Glomerular visceral epithelial cell (primary cell): ENCODE results near the gene CEACAM5.
"Not testable (repeated sequence)": the region's sequence is repeated elsewhere in the genome, so short reads cannot be mapped to it uniquely, and the experiment has no call there.

Source experiments
- DNase-seq: peaks from one replicate; pipeline ENCODE4 v3.0.0-alpha.2; 2016; ENCODE audit errors: extremely low spot score

The CEACAM5 gene

DNA sequence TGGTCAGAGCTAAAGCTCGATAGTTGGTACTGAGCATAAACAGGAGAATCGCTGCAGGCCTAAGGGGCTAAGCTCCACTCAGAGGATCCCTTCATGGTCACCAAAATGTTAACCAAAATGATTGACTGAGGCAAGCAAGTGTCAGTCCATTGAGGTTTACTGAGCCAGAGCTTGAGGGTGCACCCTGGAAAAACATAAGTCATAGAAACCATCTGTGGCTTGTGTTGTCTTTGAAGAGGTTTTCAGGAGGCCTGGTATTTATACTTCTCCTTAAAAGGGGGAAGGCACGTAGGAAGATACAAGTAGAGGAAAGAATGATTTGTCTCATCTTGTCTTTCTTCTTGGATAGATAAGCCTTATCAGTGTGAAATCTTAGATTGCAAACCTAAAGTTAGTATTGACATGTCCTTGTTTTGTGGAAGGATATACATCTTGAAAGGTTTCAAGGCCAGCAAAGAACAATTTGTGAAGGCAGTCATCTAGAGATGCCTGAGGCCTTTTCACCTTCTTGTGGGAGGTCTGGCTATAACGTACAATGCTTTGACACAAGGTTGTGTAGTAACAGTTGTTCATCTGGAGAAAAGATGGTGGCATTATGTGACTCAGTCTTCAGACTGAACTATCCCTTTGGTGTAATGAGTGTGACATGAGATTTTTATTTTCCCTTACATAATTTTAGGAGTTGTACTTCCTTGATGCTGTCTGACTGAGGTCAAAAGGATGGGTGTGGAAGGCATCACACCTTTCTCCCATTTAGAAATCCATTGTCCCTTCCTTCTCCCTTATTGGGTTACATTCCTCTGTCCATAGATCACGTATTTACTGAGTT lies 32.2 kb downstream of the CEACAM5 start:
- no peak for DNase-seq

DNA sequence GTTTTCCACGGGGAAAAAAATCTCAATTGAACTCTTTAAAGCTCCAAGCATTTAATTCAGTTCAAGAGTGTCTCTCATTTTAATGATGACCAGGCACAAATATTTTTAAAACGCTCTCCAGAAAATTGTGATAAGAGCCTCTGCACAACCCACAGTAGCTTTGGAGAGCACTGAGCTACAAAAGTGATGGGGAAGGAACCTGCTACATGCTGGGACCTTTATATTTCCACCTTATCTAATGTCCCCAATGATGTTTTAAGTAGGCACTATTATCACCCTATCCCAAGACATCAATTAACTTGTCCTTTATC lies 32.8 kb downstream of the CEACAM5 start:
- DNase-seq = no peak

DNA sequence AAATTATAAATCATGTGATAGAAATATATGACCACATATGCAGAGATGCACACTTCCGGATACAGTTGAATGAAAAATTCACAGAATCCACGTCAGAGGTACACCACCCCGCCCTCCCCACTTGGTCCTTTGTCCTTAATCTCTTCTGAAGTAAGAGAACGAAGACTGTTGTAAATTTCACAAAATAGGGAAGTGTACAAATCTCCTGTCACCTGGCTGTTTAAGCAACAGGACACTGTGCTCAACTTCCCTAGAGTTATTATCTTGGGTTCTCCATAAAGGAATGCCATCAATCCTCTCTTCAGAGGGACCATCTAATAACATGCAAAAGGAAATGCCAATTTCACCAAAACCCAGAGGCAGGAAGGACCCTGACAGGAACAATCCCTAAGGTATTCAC lies 36.4 kb downstream of the CEACAM5 start:
- DNase-seq = no peak

DNA sequence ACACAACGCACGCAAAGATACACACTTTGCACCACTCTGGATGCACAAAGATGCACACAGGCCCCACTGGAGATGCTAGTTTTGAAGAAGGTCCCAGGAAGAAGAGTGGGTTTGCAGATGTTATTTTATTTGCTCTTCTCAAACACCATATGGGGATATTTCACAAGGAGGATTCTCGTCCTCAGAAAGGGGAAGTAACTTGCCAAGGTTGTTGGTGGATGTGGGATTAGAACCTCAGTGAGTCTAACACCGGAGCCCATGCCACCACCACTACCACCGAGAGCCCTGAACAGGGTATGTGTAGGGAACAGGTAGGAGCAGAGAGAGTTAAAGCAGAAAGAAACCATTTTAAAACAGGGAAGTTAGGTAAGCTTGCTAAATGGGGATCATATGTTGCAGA lies 37.3 kb downstream of the CEACAM5 start:
- DNase-seq = no peak

DNA sequence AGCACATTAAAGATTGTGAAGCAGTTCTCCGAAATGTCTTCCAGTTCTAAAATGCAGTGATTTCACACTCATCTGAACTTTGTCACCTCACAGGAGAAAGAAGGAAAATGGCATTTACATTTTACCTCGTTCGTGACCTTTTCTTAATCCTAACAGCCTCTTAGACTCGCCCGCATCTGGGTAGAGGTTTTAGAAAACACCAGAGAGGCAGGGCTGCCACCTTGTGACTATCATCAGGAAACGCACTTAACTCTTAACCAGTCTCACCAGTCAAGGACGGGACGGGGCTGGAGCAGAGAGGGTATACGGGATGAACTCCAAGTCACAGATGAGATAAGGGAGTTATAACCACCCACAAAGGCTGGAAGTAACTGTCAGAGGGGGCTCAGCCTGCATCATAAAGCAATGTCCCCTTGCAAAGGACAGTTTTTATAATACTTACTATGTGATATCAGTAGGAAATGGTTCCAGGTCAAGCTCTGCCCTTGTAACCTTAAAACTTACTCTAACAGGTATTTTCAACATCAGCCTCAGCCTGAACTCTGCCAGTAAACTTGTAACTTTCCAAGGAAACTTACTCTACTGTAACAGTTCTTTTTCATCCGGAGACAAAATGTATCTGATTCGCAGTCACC lies 38.3 kb downstream of the CEACAM5 start:
- DNase-seq = peak; percentile 52

DNA sequence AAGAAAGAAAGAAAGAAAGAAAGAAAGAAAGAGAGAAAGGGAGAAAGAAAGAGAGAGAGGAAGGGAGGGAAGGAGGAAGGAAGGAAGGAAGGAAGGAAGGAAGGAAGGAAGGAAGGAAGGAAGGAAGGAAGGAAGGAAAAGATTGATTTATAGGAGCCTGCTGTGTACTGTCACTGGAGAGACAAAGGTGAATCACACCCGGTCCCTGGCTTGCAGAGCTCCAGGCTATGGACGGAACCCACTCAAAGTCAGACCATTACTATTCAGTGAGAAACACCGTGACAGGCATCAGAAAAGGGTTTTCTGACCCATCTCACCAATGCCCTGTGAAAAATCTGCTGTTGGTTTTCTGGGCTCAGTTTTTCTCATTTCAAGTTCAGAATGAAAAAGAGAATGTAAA lies 39.6 kb downstream of the CEACAM5 start:
- DNase-seq = no peak

DNA sequence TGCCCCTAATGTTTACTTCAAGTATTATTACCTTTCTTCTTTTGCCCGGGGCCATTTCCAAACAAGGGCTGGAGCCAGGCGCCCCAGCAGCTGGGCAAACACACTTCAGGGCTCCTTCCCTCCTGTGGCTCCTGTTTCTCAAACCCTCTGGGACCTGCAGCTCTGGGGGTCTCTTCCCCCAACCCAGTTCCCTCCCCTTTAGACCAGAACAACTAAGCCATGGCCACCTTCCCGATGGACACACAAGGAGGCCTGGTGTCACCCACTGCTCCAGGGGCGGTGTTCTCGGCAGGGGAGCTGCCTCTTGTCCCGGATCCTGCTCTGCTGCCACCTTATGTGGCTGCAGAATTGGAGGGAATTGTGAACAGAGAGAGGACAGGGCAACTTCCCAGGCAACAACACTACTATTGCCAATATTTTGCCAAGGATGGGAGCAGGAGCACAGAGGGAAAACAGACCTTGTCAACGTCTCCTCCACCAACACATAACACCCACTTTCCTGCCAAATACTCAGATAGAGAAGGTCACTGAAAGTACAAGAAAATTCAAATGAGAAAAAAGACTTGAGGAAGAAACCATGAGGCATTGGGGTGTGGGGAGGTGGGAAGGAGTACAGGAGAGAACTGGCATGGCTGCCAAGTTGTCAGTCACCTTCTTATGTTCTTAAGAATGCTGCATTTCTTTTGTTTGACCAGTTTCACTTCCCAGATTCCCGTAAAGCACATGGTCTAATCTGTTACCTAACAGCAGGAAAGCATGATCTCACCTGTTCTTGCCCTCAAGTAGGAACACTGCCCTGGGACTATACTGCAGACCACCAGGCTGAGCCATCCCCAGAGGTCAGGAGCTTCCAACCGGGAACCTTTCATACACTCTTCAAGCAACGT lies 42.1 kb downstream of the CEACAM5 start:
- DNase-seq = not testable (repeated sequence)

DNA sequence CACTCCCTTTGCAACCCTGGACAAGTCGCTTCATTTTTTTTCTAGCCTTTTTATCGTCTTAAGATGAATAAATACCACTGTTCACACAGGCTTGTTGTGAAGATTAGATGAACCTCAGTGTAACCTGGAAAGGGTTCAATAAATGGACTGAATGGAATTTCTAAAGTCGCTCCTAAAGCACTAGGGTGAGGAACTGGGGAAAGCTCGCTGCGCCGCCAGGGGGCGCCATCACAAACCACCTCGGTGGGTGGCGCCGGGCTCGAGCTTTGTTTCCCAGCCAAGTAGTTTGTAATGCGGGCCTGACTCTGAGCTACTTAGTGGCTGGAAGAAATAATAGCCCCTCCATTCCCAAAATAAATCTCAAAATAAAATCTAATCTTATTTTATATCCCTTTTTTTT lies 44.7 kb downstream of the CEACAM5 start:
- DNase-seq = peak; percentile 31

DNA sequence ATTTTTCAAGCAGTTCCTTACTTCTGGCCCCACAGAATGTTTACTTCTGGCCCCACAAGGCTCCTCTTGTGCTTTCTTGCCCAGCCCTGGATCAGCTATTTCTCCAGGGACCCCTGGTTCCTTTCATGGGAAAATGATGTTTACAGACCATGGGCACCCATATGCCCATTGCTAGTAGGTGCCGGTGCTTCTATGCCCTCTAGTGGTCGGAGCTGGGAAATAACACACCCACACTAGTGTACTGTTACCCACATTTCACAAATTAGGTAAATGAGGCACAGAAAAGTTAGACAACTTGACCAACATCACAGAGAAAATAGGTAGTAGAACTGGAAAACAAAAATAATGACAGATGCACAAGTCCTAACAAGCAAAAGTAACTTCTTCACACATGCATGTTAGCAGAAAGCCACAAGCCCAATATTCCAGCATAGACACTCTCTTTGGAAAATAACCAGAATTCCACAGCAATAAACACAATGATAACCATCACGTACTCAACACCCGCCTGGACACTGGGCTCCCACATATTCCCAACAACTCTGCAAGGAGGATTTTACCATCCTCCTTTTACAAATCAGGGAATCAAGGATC lies 45.6 kb downstream of the CEACAM5 start:
- peak; percentile 48 for DNase-seq

DNA sequence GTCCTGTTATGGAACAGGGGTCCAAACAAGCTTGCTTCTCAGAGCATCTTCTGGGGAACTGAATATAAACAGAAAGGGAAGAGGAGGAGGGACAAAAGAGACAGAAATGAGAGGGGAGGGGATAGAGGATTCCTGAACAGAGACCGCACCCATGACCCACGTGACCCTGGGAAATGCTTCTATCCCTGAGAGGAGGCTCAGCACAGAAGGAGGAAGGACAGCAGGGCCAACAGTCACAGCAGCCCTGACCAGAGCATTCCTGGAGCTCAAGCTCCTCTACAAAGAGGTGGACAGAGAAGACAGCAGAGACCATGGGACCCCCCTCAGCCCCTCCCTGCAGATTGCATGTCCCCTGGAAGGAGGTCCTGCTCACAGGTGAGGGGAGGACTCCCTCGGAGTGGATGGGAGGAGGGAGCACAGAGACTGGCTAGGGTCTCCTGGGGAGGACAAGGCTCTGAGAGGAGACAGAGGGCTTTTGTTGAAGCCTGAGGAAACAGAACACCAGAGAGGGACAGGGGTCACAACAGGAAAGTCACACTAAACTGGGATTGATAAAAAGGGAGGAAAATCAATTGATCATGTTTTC lies 47.0 kb downstream of the CEACAM5 start, which contains the start of gene CEACAM6:
Gene CEACAM6, plus strand, starts transcription at position 203 of the 586 bp plus-strand sequence. Its CDS starts 109 bp downstream, at position 312.
- DNase-seq = no peak

DNA sequence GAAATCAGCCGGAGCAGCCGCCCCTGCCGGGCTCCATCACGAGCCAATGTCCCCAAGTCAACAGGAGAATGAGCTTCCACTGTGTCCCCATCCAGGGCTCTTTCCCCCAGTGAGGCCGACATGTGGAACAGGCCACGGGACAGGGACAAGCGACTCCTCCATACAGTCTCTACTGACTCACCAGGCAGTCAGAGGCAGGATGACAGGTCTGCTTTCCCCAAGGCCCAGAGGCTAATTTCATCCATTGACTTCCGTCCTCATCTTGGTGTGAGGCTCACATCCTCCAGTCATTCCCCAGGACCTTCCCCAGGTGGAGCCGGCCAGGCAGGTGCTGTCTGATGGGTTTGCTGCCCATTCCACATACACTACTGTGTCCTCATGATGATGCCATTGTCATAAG lies 50.4 kb downstream of the CEACAM5 start:
- DNase-seq = no peak

DNA sequence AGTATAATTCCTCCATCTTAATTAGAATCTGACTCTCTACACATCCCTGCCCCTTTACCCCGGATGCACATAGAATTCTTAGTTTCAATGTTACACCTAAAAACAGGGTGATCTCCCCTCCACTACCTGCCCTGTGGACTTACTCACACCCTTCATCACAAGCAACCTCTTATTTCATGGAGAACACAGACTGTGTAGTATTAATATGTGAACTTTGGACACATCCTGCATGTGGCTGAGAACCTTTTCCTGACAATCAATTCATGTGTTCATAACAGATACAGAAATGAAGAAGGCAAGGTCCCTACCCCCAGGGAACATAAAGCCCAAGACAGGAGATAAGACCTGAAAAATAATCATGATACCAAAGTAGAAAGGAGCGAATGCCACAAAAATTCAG lies 58.7 kb downstream of the CEACAM5 start:
- no peak for DNase-seq

DNA sequence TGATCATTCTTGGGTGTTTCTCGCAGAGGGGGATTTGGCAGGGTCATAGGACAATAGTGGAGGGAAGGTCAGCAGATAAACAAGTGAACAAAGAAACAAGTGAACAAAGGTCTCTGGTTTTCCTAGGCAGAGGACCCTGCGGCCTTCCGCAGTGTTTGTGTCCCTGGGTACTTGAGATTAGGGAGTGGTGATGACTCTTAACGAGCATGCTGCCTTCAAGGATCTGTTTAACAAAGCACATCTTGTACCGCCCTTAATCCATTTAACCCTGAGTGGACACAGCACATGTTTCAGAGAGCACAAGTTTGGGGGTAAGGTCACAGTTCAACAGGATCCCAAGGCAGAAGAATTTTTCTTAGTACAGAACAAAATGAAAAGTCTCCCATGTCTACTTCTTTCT lies 59.7 kb downstream of the CEACAM5 start:
- not testable (repeated sequence) for DNase-seq

DNA sequence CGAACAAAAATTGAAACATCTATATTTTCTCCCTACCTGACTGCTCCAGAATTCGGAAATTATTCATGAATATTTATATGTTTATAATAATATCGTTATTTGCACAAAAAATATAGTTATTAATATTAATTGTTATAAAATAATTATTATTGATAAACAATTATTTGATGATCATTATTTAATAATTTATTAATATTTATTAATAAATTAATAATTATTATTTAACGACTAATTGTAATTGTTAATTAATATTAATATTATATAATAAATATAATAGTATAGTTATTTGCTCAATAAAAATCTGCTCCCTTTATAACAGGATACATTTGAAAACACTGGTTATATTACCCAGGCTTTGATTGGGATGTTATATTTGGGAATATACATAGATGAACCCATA lies 61.2 kb downstream of the CEACAM5 start:
- no peak for DNase-seq

DNA sequence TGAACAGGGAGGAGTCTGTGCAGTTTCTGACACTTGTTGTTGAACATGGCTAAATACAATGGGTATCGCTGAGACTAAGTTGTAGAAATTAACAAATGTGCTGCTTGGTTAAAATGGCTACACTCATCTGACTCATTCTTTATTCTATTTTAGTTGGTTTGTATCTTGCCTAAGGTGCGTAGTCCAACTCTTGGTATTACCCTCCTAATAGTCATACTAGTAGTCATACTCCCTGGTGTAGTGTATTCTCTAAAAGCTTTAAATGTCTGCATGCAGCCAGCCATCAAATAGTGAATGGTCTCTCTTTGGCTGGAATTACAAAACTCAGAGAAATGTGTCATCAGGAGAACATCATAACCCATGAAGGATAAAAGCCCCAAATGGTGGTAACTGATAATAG lies 63.0 kb downstream of the CEACAM5 start:
- DNase-seq = no peak

DNA sequence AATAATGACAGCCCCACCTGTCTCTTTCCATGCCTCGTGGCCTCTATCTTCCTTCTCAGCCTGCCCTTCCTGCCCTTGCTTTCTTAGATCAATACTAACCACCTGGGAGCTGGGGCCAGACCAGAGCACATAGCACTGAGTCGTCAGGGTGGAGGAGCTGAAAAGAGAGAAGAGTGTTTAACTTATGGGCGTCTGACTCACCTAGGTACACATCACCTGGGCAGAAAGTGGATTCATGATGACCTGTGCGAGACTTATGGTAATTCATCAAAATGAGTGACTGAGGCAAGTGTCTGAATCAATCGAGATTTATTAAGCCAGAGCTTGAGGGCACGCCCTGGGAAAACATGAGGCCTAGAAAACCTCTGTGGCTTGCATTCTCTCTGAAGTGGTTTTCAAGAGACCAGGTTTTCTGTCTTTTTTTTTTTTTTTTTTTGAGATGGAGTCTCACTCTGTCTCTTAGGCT lies 66.1 kb downstream of the CEACAM5 start:
- DNase-seq = no peak

DNA sequence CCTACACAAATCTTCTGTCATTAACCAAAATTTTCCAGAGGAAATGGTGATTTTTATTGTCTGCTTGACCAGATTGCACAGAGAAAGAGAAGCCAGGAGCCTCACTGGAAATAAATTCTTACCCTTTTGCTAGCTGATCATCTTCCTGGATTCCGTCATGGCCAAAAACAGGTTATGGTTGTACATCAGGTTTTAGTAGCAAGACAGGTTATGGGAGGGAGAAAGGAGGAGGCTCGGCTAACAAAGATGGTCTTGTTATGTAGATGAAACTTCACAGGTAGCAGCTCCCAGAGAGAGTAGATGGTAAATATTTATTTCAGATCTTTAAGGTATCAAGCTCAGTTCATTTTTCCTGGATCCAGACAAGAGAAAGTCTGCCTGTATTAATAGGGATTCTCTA lies 68.3 kb downstream of the CEACAM5 start:
- no peak for DNase-seq
